ENCODE data around the gene SH3RF1. TPM values are rescaled to one million over a fixed set of nuclear protein-coding genes. Genes with fewer than 3 reads are reported as not detected.

SH3RF1 gene
- total and polyA plus RNA-seq, 10 of the 15 experiments (the other 5 are each of a cell fraction or from before 2014, with no cell fraction given) = 4.5 to 22.5 (median 10.4) TPM

- no TSS peak for BruUV-seq (replicated peaks)
- intact Hi-C loops (cut with micrococcal nuclease; ENCODE audit: unreplicated experiment) = no loop called here
- no peak for TF ChIP-seq NFIC (IDR thresholded peaks at IDR 0.05; ENCODE audit: low read depth, low read length)
- no peak for TF ChIP-seq ZSCAN29 (IDR thresholded peaks at IDR 0.05)
- TF ChIP-seq ZNF207 (IDR thresholded peaks at IDR 0.05; ENCODE audit: borderline replicate concordance) = no peak
- TF ChIP-seq TBL1XR1 (IDR thresholded peaks at IDR 0.05; ENCODE audit: low read depth, low read length) = no peak
- TF ChIP-seq NR2C2 (IDR thresholded peaks at IDR 0.05; ENCODE audit: borderline replicate concordance, control insufficient read depth, insufficient read length, low read depth) = no peak
- TF ChIP-seq CHD2 (IDR thresholded peaks at IDR 0.05; ENCODE audit: borderline replicate concordance, low read depth, low read length) = no peak
- TF ChIP-seq RBBP5 (conservative IDR thresholded peaks at IDR 0.05) = no peak
- no peak for TF ChIP-seq RB1 (IDR thresholded peaks at IDR 0.05; ENCODE audit: borderline replicate concordance)
- no peak for TF ChIP-seq SIX5 (IDR thresholded peaks at IDR 0.05; ENCODE audit: low read depth, low read length, severe bottlenecking)
- no peak for TF ChIP-seq IRF5 (IDR thresholded peaks at IDR 0.05; ENCODE audit: borderline replicate concordance)
- no peak for TF ChIP-seq USF2 (IDR thresholded peaks at IDR 0.05; ENCODE audit: borderline replicate concordance, low read depth, low read length)
- TF ChIP-seq NKRF (conservative IDR thresholded peaks at IDR 0.05) = no peak
- no peak for TF ChIP-seq RUNX3 (IDR thresholded peaks at IDR 0.05; ENCODE audit: low read length)
- no peak for TF ChIP-seq ZNF24 (IDR thresholded peaks at IDR 0.05)
- TF ChIP-seq STAT3 (IDR thresholded peaks at IDR 0.05; ENCODE audit: low read depth, low read length) = no peak
- no peak for TF ChIP-seq HDAC6 (IDR thresholded peaks at IDR 0.05; ENCODE audit: unreplicated experiment)
- no peak for TF ChIP-seq NR2C1 (IDR thresholded peaks at IDR 0.05)
- no peak overlapping the region for H2AFZ ChIP-seq (ENCODE audit: control insufficient read depth, low read depth, low read length)
- ChIA-PET POLR2A (interaction anchor here (0.6 to 1.7 kb wide), 4 partner anchors 8 to 428 kb away, joined by 3 to 5 read pairs (median 4); no protein-coding TSS in a partner anchor), SMC1A (ENCODE audit: uncharacterized antibody, unreplicated experiment) (interaction anchor here (0.8 to 7.3 kb wide), 10 partner anchors 10 to 94 kb away, joined by 3 to 29 read pairs (median 4); no protein-coding TSS in a partner anchor), RAD21 (ENCODE audit: unreplicated experiment) (interaction anchor here (0.7 to 1.5 kb wide), 6 partner anchors 23 to 222 kb away, joined by 3 to 4 read pairs (median 4); no protein-coding TSS in a partner anchor), CTCF (interaction anchor here (1.2 to 2.1 kb wide), 3 partner anchors 9 to 18 kb away, joined by 5 to 14 read pairs (median 7); no protein-coding TSS in a partner anchor)
- 43% methylated on average over 2 of the region's 2 CpGs for WGBS (ENCODE audit: insufficient coverage, insufficient replicate concordance, low lambda C conversion rate, missing lambda C conversion rate)
- H3K36me3 ChIP-seq (ENCODE audit: control insufficient read depth in 2 of 2, insufficient read depth in 2 of 2, low read length in 1 of 2) = peaks cover 0 to 4% of the 10 kb centered on the region in 2 experiments; a peak in 1 of 4 replicates
- H3K27ac ChIP-seq (ENCODE audit: control insufficient read depth, insufficient read depth) = no peak overlapping the region
- no peak for FAIRE-seq
- H3K9ac ChIP-seq (ENCODE audit: control insufficient read depth, insufficient read depth, low read length) = no peak overlapping the region
- no peaks in the 10 kb centered on the region; the same call in 1 of the 2 replicates for H3K4me1 ChIP-seq (ENCODE audit: control insufficient read depth, insufficient read depth, low read length)
- no peak overlapping the region for H3K4me3 ChIP-seq
- ATAC-seq = no peak
- H3K4me2 ChIP-seq (ENCODE audit: control insufficient read depth, insufficient read depth) = no peak overlapping the region
- DNase-seq (ENCODE audit: low read depth, low spot score) = no peak
- peaks cover 4% of the 10 kb centered on the region; the same call in 2 of the 3 replicates for H3K9me3 ChIP-seq (replicated peaks; ENCODE audit: control insufficient read depth, insufficient read depth, low read length)
- peaks cover 60% of the 10 kb centered on the region for H3K79me2 ChIP-seq (ENCODE audit: control insufficient read depth, insufficient read depth, low read length)
- no peaks in the 10 kb centered on the region for H3K27me3 ChIP-seq (replicated peaks in 1 of 2; ENCODE audit: control insufficient read depth in 2 of 2, insufficient read depth in 2 of 2, low read length in 1 of 2)
- no peaks in the 10 kb centered on the region; the same call in 1 of the 2 replicates for H4K20me1 ChIP-seq (ENCODE audit: control insufficient read depth, insufficient read depth)
- in situ Hi-C loops (cut with MboI) = no loop called here
These were observed 23.8 kb downstream of the SH3RF1 start for GRCh38 chr4:169246957-169247396.

Measured in GM12878 (cell line).